WERI-Rb-1 (cell line): Measurements from ENCODE around the gene GON4L.
A peak's percentile ranks its signal among the peaks of the same experiment; 100 is the strongest.
"Not testable (repeated sequence)": the region's sequence is repeated elsewhere in the genome, so short reads cannot be mapped to it uniquely, and the experiment has no call there.

ENCODE experiments used
- DNase-seq: peaks from one replicate; pipeline ENCODE4 v3.0.0-alpha.2; 2020
- H3K27ac ChIP-seq: fragments of 250-450 bp; sonication (Bioruptor Pico); 2 replicates; pipeline ENCODE4 v1.5.1; 2020; ENCODE audit warnings: mild to moderate bottlenecking, moderate library complexity
- H3K27me3 ChIP-seq: fragments of 250-450 bp; sonication (Bioruptor Pico); 2 replicates; pipeline ENCODE4 v1.5.1; 2021; ENCODE audit warnings: mild to moderate bottlenecking, low read depth, moderate library complexity; ENCODE audit not compliant: insufficient read depth, severe bottlenecking
- H3K36me3 ChIP-seq: fragments of 250-450 bp; sonication (Bioruptor Pico); 2 replicates; pipeline ENCODE4 v1.5.1; 2020; ENCODE audit warnings: mild to moderate bottlenecking, moderate library complexity
- H3K4me3 ChIP-seq: 2 replicates; pipeline ENCODE4 v1.5.1; 2011; ENCODE audit warnings: low read depth, mild to moderate bottlenecking, control low read depth, low read length
- H3K9me3 ChIP-seq: fragments of 250-450 bp; sonication (Bioruptor Pico); 2 replicates; pipeline ENCODE4 v1.5.1; 2021; ENCODE audit warnings: mild to moderate bottlenecking, moderate library complexity; ENCODE audit not compliant: severe bottlenecking
- TF ChIP-seq, protein P1 (sequence below): IDR thresholded peaks from 2 replicates; pipeline ENCODE4 v1.5.1; 2011; ENCODE audit warnings: low read depth, mild to moderate bottlenecking, control low read depth, inconsistent platforms, low read length

GON4L gene

DNA sequence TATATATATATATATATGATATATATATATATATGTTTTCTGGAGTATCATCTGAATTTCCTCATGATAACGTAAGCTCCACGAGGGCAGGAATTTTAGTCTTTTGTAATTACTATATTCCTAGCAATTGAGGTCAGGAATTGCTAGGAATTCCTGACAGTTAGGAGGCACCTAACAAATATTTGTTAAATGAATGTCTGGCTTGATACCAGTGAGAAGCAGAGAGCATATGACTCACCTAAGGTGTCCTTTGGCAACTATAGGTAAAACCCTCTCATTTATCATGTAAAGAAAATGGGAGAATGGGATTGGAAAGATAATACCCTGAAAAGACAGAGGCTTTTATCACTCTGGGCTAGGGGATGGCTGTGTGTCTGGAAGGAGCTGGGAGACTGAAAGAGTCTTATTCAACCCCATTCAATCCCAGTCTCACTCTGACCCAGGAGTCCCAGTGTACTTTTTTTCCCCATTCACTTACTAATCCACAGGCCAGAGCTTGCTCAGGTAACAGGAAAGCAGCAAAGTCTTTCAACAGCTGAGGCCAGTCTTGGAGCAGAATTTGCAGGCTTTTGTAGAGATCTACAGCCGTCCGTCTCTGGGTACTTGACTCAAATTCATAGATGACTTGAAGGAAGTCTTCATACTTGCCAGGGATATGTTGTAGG is 96.9 kb downstream of the GON4L start:
- Histone ChIP-seq H3K4me3 (no peak overlapping the region), H3K9me3 (no peaks in the 10 kb centered on the region), H3K36me3 (peaks cover 86% of the 10 kb centered on the region), H3K27me3 (no peaks in the 10 kb centered on the region), H3K27ac (no peak overlapping the region)
- TF ChIP-seq, protein P1, sequence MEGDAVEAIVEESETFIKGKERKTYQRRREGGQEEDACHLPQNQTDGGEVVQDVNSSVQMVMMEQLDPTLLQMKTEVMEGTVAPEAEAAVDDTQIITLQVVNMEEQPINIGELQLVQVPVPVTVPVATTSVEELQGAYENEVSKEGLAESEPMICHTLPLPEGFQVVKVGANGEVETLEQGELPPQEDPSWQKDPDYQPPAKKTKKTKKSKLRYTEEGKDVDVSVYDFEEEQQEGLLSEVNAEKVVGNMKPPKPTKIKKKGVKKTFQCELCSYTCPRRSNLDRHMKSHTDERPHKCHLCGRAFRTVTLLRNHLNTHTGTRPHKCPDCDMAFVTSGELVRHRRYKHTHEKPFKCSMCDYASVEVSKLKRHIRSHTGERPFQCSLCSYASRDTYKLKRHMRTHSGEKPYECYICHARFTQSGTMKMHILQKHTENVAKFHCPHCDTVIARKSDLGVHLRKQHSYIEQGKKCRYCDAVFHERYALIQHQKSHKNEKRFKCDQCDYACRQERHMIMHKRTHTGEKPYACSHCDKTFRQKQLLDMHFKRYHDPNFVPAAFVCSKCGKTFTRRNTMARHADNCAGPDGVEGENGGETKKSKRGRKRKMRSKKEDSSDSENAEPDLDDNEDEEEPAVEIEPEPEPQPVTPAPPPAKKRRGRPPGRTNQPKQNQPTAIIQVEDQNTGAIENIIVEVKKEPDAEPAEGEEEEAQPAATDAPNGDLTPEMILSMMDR, result no peak
- DNase-seq, result no peak

DNA sequence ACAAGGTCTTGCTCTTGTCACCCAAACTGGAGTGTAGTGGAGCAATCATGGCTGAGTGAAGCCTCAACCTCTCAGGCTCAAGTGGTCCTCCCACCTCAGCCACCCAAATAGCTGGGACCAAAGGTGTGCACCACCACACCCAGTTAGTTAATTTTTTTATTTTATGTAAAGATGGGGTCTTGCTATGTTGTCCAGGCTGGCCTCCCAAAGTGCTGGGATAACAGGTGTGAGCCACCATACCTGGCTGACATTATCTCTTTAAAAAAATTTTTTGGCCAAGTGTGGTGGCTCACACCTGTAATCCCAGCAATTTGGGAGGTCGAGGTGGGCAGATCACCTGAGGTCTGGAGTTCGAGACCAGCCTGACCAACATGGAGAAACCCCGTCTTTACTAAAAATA is 98.0 kb downstream of the GON4L start:
- not testable (repeated sequence) for H3K9me3 ChIP-seq, DNase-seq
- peaks cover 86% of the 10 kb centered on the region for H3K36me3 ChIP-seq

GRCh38 chr1:155748141-155748540 is 108.9 kb downstream of the GON4L start:
- not testable (repeated sequence) for H3K9me3 ChIP-seq, H3K27me3 ChIP-seq, H3K4me3 ChIP-seq, DNase-seq, H3K27ac ChIP-seq
- H3K36me3 ChIP-seq, result peaks cover 37% of the 10 kb centered on the region

More for the DNA sequence above, 98.0 kb downstream of the GON4L start:
- not testable (repeated sequence) for H3K4me3 ChIP-seq, H3K27me3 ChIP-seq, H3K27ac ChIP-seq

GRCh38 chr1:155747586-155747985 is 109.4 kb downstream of the GON4L start:
- not testable (repeated sequence) for DNase-seq, H3K27me3 ChIP-seq, H3K27ac ChIP-seq, H3K4me3 ChIP-seq, H3K9me3 ChIP-seq
- H3K36me3 ChIP-seq, result peaks cover 32% of the 10 kb centered on the region

- peak overlapping the region; percentile 83 for H3K4me3 ChIP-seq
- TF ChIP-seq, protein P1, result 0 out of 2 replicates have a peak, but pooled peaks have one; percentile 18
- not testable (repeated sequence) for H3K9me3 ChIP-seq, H3K27me3 ChIP-seq
- peaks cover 20% of the 10 kb centered on the region for H3K36me3 ChIP-seq
- peak overlapping the region; percentile 74 for H3K27ac ChIP-seq
- peak; percentile 100 for DNase-seq
Measured at GRCh38 chr1:155745284-155746228, 111.5 kb downstream of the GON4L start.

DNA sequence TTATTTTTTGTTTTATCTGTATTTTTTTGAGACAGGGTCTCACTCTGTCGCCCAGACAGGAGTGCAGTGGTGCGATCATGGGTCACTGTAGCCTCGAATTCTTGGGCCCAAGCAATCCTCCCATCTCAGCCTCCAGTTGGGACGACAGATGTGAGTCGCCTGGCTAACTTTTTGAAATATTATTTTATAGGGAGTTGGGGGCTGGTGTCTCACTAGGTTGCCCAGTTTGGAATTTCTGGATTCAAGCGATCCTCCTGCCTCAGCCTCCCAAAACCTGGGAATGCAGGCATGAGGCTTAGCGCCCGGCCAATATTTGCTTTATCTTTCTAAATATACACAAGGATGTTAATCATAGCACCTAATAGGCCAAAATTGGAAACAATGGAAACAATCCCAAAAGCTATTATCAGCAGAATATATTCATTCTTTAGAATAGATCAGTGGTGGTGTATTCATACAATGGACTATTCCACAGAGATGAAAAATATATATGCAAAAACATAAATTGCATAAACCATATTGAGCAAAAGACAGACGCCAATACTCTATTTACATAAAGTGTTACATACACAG is 112.2 kb downstream of the GON4L start:
- H3K27me3 ChIP-seq, result no peaks in the 10 kb centered on the region
- no peak for DNase-seq

More for the DNA sequence above, 112.2 kb downstream of the GON4L start:
- TF ChIP-seq, protein P1, result no peak
- peak overlapping the region; percentile 83 for H3K4me3 ChIP-seq
- H3K27ac ChIP-seq, result peak overlapping the region; percentile 74
- peaks cover 23% of the 10 kb centered on the region for H3K36me3 ChIP-seq
- no peaks in the 10 kb centered on the region for H3K9me3 ChIP-seq
